COLO829 (cell line): ENCODE measurements around the gene OR1L8.
"Not testable (repeated sequence)": the region's sequence is repeated elsewhere in the genome, so short reads cannot be mapped to it uniquely, and the experiment has no call there.

Source experiments
- DNase-seq: peaks from one replicate; pipeline ENCODE4 v3.0.0; 2012; ENCODE audit warnings: low spot score

OR1L8 gene

GRCh38 chr9:122583284-122583683 is at the start of gene OR1L8:
Gene OR1L8 (minus strand): TSS chr9:122583384. CDS start chr9:122568477, 14,907 bp downstream.
- not testable (repeated sequence) for DNase-seq

- no peak for DNase-seq
Observed at GRCh38 chr9:122619996-122620395, 36.8 kb upstream of the OR1L8 start.

- no peak for DNase-seq
Observed at GRCh38 chr9:122614362-122614761, 31.2 kb upstream of the OR1L8 start, which contains the start of gene OR1Q1. Gene OR1Q1 (plus strand): TSS chr9:122614738. CDS start chr9:122614738, 0 bp downstream.

- no peak for DNase-seq
Observed at GRCh38 chr9:122609804-122610203, 26.6 kb upstream of the OR1L8 start.

- DNase-seq = no peak
Observed at GRCh38 chr9:122606587-122606986, 23.4 kb upstream of the OR1L8 start.

- DNase-seq = no peak
Observed at GRCh38 chr9:122605691-122606090, 22.5 kb upstream of the OR1L8 start.

GRCh38 chr9:122580360-122580759 is 2.8 kb downstream of the OR1L8 start:
- DNase-seq = no peak

GRCh38 chr9:122579874-122580273 is 3.3 kb downstream of the OR1L8 start:
- no peak for DNase-seq

- DNase-seq = no peak
Observed at GRCh38 chr9:122572456-122572855, 10.7 kb downstream of the OR1L8 start.

- no peak for DNase-seq
Observed at GRCh38 chr9:122567901-122568300, 15.3 kb downstream of the OR1L8 start.

- no peak for DNase-seq
Observed at GRCh38 chr9:122562134-122562760, 20.9 kb downstream of the OR1L8 start.

GRCh38 chr9:122561446-122561845 is 21.7 kb downstream of the OR1L8 start:
- DNase-seq = no peak

GRCh38 chr9:122552812-122553211 is 30.4 kb downstream of the OR1L8 start, which contains the start of gene OR1N2:
Gene OR1N2 (plus strand): TSS chr9:122553112. CDS start chr9:122553212, 100 bp downstream.
- DNase-seq = no peak

- DNase-seq = no peak
Observed at GRCh38 chr9:122551371-122551770, 31.8 kb downstream of the OR1L8 start.

GRCh38 chr9:122546196-122546595 is 37.0 kb downstream of the OR1L8 start:
- DNase-seq = no peak

- DNase-seq = no peak
Observed at GRCh38 chr9:122538757-122539156, 44.4 kb downstream of the OR1L8 start.

- not testable (repeated sequence) for DNase-seq
Observed at GRCh38 chr9:122537066-122537465, 46.1 kb downstream of the OR1L8 start.

GRCh38 chr9:122536134-122536533 is 47.0 kb downstream of the OR1L8 start:
- no peak for DNase-seq

GRCh38 chr9:122531157-122531556 is 52.0 kb downstream of the OR1L8 start:
- not testable (repeated sequence) for DNase-seq

GRCh38 chr9:122527193-122527592 is 56.0 kb downstream of the OR1L8 start, which contains the start of gene OR1N1:
Gene OR1N1 (minus strand): TSS chr9:122527293. CDS start chr9:122527293, 0 bp downstream.
- DNase-seq = no peak

- no peak for DNase-seq
Observed at GRCh38 chr9:122526602-122527001, 56.6 kb downstream of the OR1L8 start.

GRCh38 chr9:122519376-122519775 is 63.8 kb downstream of the OR1L8 start:
- no peak for DNase-seq

- DNase-seq = no peak
Observed at GRCh38 chr9:122518841-122519240, 64.3 kb downstream of the OR1L8 start, which contains the start of gene OR1J4. Gene OR1J4 (plus strand): TSS chr9:122519141. CDS start chr9:122519141, 0 bp downstream.

GRCh38 chr9:122518226-122518625 is 65.0 kb downstream of the OR1L8 start:
- DNase-seq = no peak
